B cell (primary cell): ENCODE results near the gene RIC3. TPM values are rescaled to one million over a fixed set of nuclear protein-coding genes. Genes with fewer than 3 reads are reported as not detected.

Experiments
- ATAC-seq: fragments of 200-7000 bp; cut with Tn5 transposase; one replicate; pipeline ENCODE4 v1.10.0; 2021; ENCODE audit warnings: low read depth, mild to moderate bottlenecking, moderate number of reproducible peaks, moderate library complexity
- CTCF ChIA-PET: fragments of 350-600 bp; sonication (Branson Sonifier 250); formaldehyde crosslinking; loops from one replicate; lab custom pipeline; 2021; ENCODE audit warnings: antibody characterized with exemption, inconsistent platforms; lab: Charles Lee
- POLR2A ChIA-PET: fragments of 350-600 bp; sonication (Branson Sonifier 250); formaldehyde crosslinking; loops from one replicate; lab custom pipeline; 2021; ENCODE audit warnings: antibody characterized with exemption; lab: Charles Lee
- DNase-seq: peaks from one replicate; pipeline ENCODE4 v3.0.0; 2013
- H2AFZ ChIP-seq: 2 replicates; pipeline ENCODE4 v1.6.1; 2012; ENCODE audit warnings: mild to moderate bottlenecking, low read depth, low read length; ENCODE audit not compliant: insufficient read depth, poor library complexity, severe bottlenecking
- H3K27ac ChIP-seq, 2 donors: 1 replicate in 1 of 2; 2 replicates in 1 of 2; pipeline ENCODE4 v1.5.1; 2012 to 2013; ENCODE audit warnings: low read length in 2 of 2, mild to moderate bottlenecking in 2 of 2, moderate library complexity in 1 of 2
- H3K27me3 ChIP-seq, 4 experiments: fragments of 200-600 bp in 1 of 4; sonication (generic) in 1 of 4; replicated peaks in 1 of 4; 1 replicate in 2 of 4; 2 replicates in 2 of 4; pipeline versions ENCODE4 v1.6.1 to v1.7.0; 2013 to 2016; ENCODE audit warnings: low read length in 3 of 4, mild to moderate bottlenecking in 2 of 4, mixed read lengths in 1 of 4, moderate library complexity in 1 of 4; ENCODE audit not compliant: insufficient read depth in 4 of 4, control insufficient read depth in 3 of 4; ENCODE audit errors: control extremely low read depth in 1 of 4
- H3K36me3 ChIP-seq, 2 experiments: replicated peaks in 1 of 2; 1 replicate in 1 of 2; 2 replicates in 1 of 2; pipeline versions ENCODE4 v1.6.1 to v1.7.1; 2013; ENCODE audit warnings: low read length in 1 of 2; ENCODE audit not compliant: insufficient read depth in 2 of 2, control insufficient read depth in 1 of 2; ENCODE audit errors: control extremely low read depth in 1 of 2, extremely low read depth in 1 of 2
- H3K4me1 ChIP-seq, 2 donors: fragments of 200-600 bp in 1 of 2; sonication (generic) in 1 of 2; 1 replicate in 1 of 2; 2 replicates in 1 of 2; pipeline versions ENCODE4 v1.5.1 to v1.6.1; 2013 to 2017; ENCODE audit warnings: low read length in 2 of 2; ENCODE audit not compliant: control insufficient read depth in 2 of 2, insufficient read depth in 2 of 2
- H3K4me2 ChIP-seq: replicated peaks from 2 replicates; pipeline ENCODE3; 2012; ENCODE audit warnings: mild to moderate bottlenecking, low read depth, low read length; ENCODE audit not compliant: poor library complexity, severe bottlenecking
- H3K4me3 ChIP-seq, 5 experiments: fragments of 200-600 bp in 1 of 5; sonication (generic) in 1 of 5; 1 replicate in 3 of 5; 2 replicates in 2 of 5; pipeline versions ENCODE4 v1.5.1 to v1.7.0; 2011 to 2016; ENCODE audit warnings: low read length in 4 of 5, mild to moderate bottlenecking in 4 of 5, low read depth in 2 of 5, control low read depth in 1 of 5, moderate library complexity in 1 of 5; ENCODE audit not compliant: insufficient read depth in 1 of 5; ENCODE audit errors: control extremely low read depth in 1 of 5, extremely low read depth in 1 of 5
- H3K79me2 ChIP-seq: fragments of 200-600 bp; sonication (generic); one replicate; pipeline ENCODE4 v1.6.0; 2016; ENCODE audit warnings: low read length; ENCODE audit not compliant: control insufficient read depth, insufficient read depth
- H3K9ac ChIP-seq: fragments of 200-600 bp; sonication (generic); 2 replicates; pipeline ENCODE4 v1.6.1; 2017; ENCODE audit warnings: mild to moderate bottlenecking, low read length, moderate library complexity
- H3K9me3 ChIP-seq, 3 donors: one replicate each; pipeline versions ENCODE4 v1.6.1 to v1.7.1; 2013; ENCODE audit warnings: low read length in 2 of 3; ENCODE audit not compliant: control insufficient read depth in 2 of 3, insufficient read depth in 1 of 3; ENCODE audit errors: control extremely low read depth in 1 of 3
- H4K20me1 ChIP-seq: 2 replicates; pipeline ENCODE4 v1.6.0; 2012; ENCODE audit warnings: mild to moderate bottlenecking, low read length; ENCODE audit not compliant: insufficient read depth, control insufficient read depth, poor library complexity, severe bottlenecking
- H3K27ac Mint-ChIP-seq: one replicate; pipeline ENCODE4 v1.8.0; 2021; ENCODE audit warnings: mixed read lengths
- H3K27me3 Mint-ChIP-seq: one replicate; pipeline ENCODE4 v1.8.0; 2021; ENCODE audit warnings: mixed read lengths
- H3K4me1 Mint-ChIP-seq: one replicate; pipeline ENCODE4 v1.8.0; 2021; ENCODE audit warnings: mixed read lengths
- H3K4me3 Mint-ChIP-seq: one replicate; pipeline ENCODE4 v1.8.0; 2021; ENCODE audit warnings: mixed read lengths
- H3K9me3 Mint-ChIP-seq: one replicate; pipeline ENCODE4 v1.8.0; 2022; ENCODE audit warnings: mixed read lengths; ENCODE audit not compliant: insufficient read depth
- CTCF ChIP-seq: fragments of 200-600 bp; IDR thresholded peaks from one replicate; pipeline ENCODE4 v1.8.0; 2022; ENCODE audit warnings: antibody characterized with exemption, mild to moderate bottlenecking
- EZH2 ChIP-seq: IDR thresholded peaks from 2 replicates; pipeline ENCODE4 v1.6.1; 2012; ENCODE audit warnings: borderline replicate concordance, low read depth, mild to moderate bottlenecking, moderate library complexity, low read length; ENCODE audit not compliant: insufficient read depth, poor library complexity, severe bottlenecking
- WGBS: methylation state at CpG from one replicate; pipeline ENCODE4 v1.1.5; 2013; ENCODE audit warnings: missing lambda C conversion rate; ENCODE audit not compliant: insufficient coverage; 5-methylcytosine and 5-hydroxymethylcytosine counted together
- intact Hi-C: fragments of 100-400 bp; cut with micrococcal nuclease; formaldehyde crosslinking; loops from one replicate; pipeline ENCODE4 v1.10.0; 2022
- polyA plus RNA-seq: library from polyadenylated mRNA; depleted of rRNA; stranded (reverse); fragments of >200 nt; gene quantifications from 2 replicates; pipeline ENCODE4 v1.2.3, GENCODE V29; 2012
- total RNA-seq, 2 donors: library from RNA; stranded (reverse); fragments of 120-200 nt in 1 of 2; gene quantifications; 1 replicate in 1 of 2; 2 replicates in 1 of 2; pipeline versions ENCODE4 v1.2.3 to v1.2.4, GENCODE V29; 2013 to 2022

RIC3 gene
- total and polyA plus RNA-seq, 2 donors (not counting 1 experiment from before 2014, with no cell fraction given): 62.4 to 74.6 TPM

GRCh38 chr11:8071616-8072581, 96.9 kb downstream of the RIC3 start:
- Histone ChIP-seq H4K20me1 (no peaks in the 10 kb centered on the region), H3K4me2 (no peak overlapping the region), H3K36me3 (no peaks in the 10 kb centered on the region), H3K27ac (no peak overlapping the region), H3K79me2 (no peaks in the 10 kb centered on the region), H3K4me1 (peaks cover 5 to 7% of the 10 kb centered on the region in 2 donors), H2AFZ (no peak overlapping the region), H3K4me3 (no peak overlapping the region), H3K9me3 (no peaks in the 10 kb centered on the region), H3K27me3 (peaks cover 0 to 2% (median 0%) of the 10 kb centered on the region in 4 experiments), H3K9ac (no peak overlapping the region)
- Mint-ChIP-seq H3K27ac (no peak overlapping the region), H3K4me1 (peaks cover 2% of the 10 kb centered on the region), H3K9me3 (no peaks in the 10 kb centered on the region), H3K4me3 (no peak overlapping the region), H3K27me3 (peaks cover 39% of the 10 kb centered on the region)
- ATAC-seq (no peak), DNase-seq (no peak)
- POLR2A ChIA-PET: no interaction called here
- WGBS: 80% methylated on average over 11 of the region's 18 CpGs
- intact Hi-C loops: no loop called here
- CTCF ChIA-PET: no interaction called here
- no peak for TF ChIP-seq EZH2
- TF ChIP-seq CTCF: no peak
